ENCODE measurements around the gene MAN1C1. TPM values are rescaled to one million over a fixed set of nuclear protein-coding genes. Genes with fewer than 3 reads are reported as not detected.

Gene MAN1C1
- polyA plus RNA-seq, 1 donor: 13.9 TPM

DNA sequence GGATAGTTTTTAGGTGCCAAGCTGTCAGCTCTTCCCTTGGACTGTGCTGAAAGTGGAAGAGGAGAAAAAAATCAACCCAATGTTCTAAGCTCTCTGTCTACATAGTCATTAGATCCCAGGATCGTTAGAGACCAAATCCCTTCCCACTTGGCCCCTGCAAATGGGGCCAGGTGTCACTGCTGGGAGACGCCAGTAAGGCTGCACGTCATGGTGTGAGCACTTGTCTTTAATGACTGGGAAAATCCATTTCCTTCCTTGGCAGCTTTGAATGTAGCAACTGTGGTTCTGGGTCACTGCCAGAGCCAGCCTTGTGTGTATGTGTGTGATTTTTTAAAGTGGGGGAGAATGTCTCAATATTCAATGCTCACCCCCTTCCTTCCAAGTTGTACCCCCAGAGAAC, 59.9 kb downstream of the MAN1C1 start:
- DNase-seq: no peak

- DNase-seq: no peak
These were observed 60.7 kb downstream of the MAN1C1 start for GRCh38 chr1:25677193-25677773.

DNA sequence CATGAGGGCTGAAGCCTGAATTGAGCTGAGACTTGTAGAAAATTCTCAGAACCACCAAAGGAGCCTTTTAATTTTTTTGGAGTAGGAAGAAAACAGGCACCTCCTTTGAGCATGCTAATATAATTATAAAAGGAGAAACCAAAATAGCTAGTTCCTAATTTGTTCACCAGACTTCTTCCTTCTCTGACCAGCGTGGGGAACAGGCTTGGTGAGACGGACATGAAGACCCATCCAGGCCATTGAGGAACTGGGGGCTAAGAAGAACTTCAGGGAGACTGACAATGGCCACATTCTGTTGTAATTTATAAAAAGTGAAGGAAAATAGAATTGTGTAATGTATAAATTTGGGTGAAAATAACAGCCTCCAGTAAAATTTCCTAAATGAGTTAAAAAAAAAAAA, 62.6 kb downstream of the MAN1C1 start:
- DNase-seq: no peak

GRCh38 chr1:25680701-25681100, 64.1 kb downstream of the MAN1C1 start:
- no peak for DNase-seq

GRCh38 chr1:25682059-25682601, 65.5 kb downstream of the MAN1C1 start:
- no peak for DNase-seq

DNA sequence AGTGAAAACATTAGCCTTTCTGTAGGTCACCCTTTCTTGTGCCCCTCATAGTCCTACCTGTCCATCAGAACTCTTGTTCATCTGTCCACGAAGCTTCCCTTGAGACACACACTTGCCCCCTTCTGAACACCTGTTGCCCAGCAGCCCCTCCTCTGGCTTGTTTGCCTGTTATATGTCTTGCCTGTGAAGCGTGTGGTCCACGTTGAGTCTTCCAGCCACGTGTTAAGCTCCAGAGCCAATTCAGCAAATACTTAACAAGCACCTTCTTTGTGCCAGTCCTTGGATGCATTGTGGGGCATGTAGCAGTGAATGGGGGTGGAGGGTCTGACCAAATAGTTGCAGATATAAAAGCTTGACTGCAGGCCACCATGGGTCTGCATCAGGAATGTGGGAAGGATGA, 66.6 kb downstream of the MAN1C1 start:
- no peak for DNase-seq

DNA sequence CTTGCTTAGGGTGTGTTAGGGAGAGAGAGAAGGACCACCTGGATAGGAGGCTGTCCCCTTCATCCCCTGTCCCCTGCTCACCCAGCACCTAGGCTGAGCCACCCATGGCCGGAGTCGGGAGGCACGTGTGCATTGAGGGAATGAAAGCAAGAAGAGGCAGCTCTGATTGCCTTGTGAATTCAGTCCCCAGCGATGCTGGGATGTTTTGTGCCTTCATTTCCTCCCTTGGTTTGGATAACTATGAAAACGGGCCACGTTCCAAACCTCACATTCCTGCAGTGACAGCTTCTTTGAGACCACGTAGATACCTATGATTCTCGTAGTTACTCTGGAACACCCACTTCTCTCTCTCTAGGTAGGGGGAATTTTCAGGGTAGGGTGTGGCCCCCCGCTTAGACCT, 67.1 kb downstream of the MAN1C1 start:
- no peak for DNase-seq

GRCh38 chr1:25684216-25684965, 67.8 kb downstream of the MAN1C1 start:
- DNase-seq: no peak

- no peak for DNase-seq
These were observed 68.7 kb downstream of the MAN1C1 start for GRCh38 chr1:25685211-25685750.

- DNase-seq: no peak
These were observed 69.5 kb downstream of the MAN1C1 start for GRCh38 chr1:25685938-25686665.

DNA sequence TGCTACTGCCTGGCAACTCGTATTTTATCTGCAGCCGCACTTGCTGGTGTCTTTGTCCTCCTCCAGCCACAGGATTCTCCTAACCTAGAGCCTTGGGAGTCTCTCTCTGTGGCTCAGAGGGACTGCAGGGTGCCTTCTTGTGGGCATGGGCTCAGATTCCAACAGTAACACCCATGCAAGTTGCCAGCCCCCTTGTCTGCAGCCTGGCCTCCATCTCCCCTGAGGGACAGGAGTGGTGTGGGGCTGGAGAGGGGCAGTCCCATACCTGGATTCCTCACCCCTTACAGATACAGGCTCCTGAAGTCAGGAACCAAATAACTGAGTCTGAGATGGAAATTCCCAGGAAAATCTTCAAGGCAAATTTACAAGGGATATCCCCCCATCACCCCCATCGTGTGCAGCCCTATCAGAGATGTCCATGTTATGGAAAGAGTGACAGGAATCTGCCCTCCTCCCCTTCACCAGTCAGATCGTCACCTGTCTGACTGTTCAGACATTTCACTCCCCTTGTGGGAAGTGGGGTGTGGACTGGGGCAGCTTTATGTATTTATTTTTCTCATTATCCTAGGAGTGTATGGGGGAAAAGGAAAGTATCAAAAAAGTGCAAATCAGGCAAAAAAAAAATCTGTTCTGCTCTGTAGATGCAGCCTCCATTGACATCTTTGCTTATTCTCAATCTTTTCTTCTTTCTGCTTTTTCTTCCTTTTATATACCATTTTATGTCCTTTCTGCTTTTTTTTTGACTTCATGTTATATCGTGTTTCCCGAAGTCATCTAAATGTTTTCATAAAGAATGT, 70.8 kb downstream of the MAN1C1 start:
- DNase-seq: no peak

DNA sequence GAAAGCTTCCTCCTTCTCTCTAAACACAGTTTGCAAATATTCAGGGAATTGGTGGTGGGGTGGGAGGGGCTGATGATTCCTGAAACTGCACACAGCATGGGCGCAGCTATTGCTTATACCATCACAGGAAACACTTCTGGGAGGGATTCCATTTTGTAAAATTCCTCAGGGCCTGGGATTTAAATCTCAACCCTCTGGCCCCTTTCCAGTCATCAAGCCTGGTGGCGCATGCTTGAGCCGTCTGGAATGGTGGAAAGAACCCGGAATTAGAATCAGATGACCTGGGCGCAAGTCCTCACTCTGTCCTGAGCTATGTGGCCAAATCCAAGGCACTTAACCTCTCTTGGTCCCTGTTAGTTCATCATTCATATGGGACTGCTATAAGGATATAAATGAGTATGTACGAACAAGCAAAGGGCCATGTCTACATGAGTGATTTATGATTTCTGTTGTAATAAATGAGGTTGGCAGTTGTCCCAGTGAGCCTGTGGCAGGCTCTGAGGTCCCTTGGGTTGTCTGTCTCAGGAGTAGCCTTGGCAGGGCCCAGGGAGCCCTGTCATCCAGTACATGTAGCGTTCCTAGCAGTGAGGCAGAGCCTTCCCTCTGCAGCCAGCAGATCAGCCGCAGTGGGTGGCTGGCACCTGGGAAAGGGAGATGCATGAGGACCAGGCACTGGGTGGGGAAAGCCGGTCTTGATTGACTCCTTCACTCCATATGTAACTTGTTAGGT, 72.0 kb downstream of the MAN1C1 start:
- peak; percentile 38 for DNase-seq

- DNase-seq: no peak
These were observed 73.2 kb downstream of the MAN1C1 start for GRCh38 chr1:25689686-25690381.

DNA sequence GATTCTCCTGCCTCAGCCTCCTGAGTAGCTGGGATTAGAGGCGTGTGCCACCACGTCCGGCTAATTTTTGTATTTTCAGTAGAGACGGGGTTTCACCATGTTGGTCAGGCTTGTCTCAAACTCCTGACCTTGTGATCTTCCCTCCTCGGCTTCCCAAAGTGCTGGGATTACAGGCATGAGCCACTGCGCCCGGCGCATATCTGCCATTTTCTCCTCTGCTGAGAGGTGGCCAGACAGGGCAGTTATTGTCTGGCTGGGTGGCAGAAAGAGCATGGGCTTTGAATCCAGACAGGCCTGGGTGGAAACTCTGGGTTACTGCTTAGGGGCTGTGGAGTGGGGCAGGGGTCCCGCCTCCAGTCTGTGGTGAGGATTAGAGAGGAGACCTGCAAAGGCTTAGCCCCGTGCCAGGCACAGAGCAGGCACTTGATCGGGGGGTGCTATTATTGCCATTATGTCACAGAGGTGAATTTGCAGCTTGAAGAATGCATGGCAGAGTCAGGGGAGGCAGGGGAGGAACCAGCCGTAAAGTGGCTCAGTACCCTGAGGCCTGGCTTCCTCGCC, 73.9 kb downstream of the MAN1C1 start:
- DNase-seq: no peak

DNA sequence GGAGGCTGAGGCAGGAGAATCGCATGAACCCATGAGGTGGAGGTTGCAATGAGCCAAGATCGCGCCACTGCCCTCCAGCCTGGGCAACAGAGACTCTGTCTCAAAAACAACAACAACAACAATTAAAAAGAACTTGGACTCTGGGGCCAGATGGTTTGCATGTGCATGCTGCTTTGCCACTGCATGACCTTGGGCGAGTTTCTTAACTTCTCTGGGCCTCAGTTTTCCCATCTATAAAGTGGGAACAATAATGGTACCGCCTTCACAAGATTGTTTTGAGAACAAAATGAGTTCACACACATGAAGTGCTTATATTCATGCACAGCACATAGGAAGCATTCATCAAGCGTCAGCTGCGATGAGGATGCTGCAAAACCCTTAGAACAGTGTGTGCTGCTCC, 74.6 kb downstream of the MAN1C1 start:
- no peak for DNase-seq

DNA sequence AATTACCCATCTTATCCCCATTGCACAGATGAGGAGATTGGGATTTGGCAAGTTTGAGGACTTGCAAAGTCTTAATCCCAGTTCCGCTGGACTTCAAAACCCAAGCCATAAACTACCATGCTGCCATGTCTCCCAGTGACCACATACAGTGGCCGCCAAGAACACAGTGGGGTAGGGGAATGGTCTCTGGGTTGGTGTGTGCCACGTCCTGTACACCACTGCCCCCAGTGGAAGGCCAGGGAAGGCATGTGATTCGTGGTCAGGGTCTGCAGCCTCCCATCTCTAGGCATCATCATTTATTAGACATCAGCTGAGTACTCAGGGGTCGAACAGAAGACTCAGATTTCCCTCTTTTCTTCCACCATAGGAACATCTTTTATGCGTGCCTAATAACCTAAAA, 76.0 kb downstream of the MAN1C1 start:
- no peak for DNase-seq

DNA sequence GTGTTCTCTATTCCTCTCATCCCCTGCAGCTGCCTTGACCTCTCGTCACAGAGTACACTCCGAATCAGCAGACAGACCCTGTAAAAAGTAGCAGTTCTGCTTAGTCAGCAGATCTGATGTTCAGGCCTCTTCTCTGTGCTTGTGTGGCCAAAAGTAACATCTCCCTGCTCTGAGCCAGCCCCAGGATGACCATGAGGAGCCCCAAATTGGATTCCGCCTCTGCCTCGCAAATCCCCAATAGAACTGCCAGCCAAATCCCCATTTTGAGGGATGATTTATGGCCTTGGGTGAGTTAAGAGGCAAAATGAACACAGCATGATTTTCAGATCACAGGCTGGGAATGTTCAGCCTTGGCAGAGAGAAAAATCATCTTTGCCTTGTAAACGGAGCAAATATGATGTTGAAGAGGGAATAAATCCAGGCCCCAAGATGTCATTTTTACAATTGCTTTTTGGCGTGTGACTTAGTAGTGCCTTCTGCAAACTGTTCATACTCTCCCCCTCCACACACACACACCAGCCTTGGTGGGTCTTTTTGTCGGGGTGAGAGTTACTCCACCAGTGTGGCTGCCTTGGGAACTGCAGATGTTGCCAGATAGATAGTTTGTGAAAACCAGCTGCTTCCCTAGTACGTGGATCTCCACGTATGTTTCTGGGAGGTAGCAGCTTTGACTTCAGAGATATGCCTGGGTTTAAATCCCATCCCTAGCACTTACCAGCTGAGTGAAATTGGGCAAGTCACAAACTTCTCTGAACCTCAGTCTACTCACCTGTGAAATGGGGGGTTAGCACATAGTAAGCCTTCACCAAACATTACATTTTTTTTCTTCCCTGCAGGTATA, 77.8 kb downstream of the MAN1C1 start:
- DNase-seq: peak; percentile 58

DNA sequence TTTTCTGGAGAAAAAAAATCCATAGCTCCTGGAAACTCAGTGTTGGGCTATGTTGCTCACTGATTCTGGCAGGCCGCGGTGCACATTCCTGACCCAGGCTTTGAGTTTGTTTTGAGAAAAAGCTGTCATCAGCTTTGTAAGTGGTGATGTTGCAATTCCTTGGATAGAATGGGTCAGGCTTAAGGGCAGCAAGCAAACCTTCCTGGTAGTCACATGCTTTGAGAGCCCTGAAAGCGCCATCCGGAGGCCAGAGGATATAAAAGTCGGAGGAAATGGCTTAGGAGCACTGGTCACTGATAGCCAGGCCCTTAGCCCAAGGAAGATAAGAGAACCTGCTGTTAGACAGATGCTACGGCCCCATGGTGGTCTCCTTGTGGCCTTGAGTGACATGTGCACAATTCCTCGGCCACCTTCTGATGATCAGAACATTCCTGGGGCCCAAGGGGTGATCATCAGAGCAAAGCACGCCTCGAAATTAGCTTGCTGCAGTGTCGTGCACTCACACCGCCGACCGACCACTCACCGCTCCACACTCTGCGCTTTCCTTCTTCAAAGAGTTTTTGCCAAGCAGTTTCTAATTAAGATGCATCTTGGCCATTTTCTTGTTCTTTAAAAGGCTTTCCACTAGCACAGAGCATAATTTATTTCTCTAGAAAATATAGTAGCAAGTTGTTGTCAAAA, 78.6 kb downstream of the MAN1C1 start:
- peak; percentile 36 for DNase-seq

All from left kidney (tissue), 2 donors.